GM15510 (cell line): Measurements from ENCODE around the gene SMARCE1.

Source experiments
- POLR2A ChIP-seq: IDR thresholded peaks from 3 replicates; pipeline ENCODE4 v1.6.1; 2011; ENCODE audit warnings: borderline replicate concordance; ENCODE audit not compliant: insufficient read length; ENCODE audit errors: extremely low read depth

SMARCE1 gene

DNA sequence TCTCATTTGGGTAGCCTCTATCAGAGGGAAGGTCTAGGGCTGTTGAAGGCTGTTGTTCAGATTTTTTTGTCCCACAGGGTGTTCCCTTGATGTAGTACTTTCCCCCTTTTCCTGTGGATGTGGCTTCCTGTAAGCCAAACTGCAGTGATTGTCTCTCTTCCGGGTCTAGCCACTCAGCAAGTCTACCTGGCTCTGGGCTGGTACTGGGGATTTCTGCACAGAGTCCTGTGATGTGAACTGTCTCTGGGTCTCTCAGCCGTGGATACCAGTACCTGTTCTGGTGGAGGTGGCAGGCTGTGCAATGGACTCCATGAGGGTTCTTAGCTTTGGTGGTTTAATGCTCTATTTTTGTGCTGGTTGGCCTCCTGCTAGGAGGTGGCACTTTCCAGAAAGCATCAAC lies 59.1 kb downstream of the SMARCE1 start:
- TF ChIP-seq POLR2A, result no peak

DNA sequence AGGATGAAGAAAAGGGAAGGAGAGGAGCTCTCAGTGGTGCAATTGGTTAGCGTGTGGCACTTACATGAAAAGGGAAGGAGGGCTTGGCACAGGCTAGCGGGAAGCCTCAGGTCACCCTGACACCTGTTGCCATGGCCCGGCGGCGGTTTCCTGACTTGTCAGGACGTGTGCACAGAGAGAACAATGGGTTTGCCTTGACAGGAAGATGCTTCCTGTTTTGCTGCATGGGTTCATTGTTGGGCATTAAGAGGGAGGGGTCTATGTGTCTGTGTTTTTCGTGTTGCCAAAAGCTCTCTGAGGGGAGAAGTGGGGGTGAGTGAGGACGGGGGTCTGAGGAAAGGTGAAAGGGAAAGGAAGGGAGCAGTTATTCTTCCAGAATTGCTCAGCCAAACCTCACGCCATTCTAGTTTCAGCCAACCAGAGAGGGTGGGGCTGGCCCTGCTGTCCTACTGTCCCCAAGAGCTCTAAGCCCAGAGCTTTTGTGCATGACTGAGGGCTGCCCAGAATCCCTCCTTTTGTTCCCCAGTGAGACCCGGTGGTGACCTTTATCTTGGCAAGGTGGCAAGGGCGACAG lies 65.2 kb downstream of the SMARCE1 start:
- no peak for TF ChIP-seq POLR2A

DNA sequence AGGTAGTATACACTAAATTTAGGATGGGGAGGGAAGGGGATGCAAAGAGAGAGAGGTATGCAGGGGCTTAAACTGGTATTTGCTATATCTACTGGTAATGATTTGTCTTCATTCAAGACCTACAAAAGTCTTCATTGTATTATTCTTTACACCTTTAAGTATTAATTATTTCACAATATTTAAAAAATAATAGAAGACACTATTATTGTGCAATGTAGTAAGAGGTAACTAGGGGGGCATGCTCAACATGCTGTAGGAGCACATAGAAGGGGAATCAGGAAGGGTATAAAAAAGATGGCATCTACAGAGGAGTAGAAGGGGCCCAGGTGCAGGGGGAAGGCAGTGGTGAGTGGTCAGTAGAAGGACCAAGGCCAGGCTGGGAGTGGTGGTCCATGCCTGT lies 67.5 kb downstream of the SMARCE1 start:
- no peak for TF ChIP-seq POLR2A

DNA sequence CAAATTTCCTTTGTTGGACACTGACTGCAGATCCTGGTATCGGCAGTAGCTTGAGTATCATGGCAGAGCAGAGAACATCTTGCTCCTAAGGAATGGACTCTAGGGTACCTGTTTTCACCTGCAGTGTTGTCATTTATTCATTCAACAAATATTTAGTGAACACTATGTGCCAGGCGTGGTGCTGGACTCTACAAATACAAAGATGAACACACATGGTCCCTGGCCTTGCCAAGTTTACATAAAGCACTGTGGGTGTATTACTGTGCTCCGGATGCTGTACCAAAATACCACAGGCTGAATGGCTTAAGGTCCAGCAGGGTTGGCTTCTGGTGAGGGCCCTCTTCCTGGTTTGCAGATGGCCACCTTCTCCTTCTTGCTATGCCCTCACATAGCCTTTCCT lies 68.1 kb downstream of the SMARCE1 start:
- TF ChIP-seq POLR2A, result no peak

DNA sequence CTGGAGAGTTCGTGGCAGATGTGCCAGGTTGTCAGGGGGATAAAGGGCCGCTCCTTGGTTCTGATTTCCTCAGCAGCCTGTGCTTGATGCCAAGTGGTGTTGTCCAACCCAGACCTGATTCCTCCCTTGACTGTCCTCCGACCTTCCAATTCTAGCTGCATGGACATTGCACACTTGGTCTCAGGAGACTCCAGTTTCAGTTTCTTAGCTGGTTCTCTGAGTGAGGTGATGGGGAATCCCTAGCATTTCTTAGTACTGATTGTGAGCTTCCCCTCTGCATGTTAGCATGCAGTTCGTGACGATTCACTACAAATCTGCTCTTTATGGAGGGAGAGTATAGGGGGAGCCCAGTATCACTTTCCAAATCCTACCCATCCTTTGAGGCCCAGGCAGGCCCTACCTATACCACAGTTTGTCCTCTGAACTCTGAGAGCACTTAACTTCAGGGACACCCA lies 70.0 kb downstream of the SMARCE1 start:
- TF ChIP-seq POLR2A, result no peak

DNA sequence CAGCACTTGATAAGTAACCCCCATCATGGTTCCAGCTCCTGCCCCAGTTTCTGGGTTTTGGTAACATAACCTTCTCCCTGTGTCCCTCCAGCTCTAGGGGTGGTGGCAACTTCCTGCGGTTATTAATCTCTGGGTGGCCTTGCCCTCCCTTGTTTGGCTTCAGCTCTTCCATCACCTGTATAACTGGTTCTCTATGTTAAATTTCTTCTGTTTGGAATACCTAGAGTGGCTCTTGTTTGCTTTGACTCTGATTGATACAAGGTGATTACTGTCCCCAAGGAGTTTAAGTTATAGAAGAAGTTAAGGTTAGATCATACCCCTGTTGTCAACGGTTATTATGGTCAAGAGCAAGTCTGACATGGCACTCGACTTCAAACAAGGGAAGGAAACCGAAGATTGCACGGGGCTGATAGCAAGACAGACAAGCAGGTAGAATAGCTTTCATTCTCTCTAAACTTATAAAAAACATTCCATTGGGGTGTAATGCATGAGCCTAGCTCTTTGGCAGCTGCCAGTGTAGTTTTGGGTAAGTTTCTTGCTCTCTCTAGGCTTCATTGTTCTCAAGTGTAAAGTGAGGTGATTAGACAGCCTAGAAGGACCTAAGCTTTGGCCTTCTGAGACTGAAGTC lies 71.4 kb downstream of the SMARCE1 start:
- TF ChIP-seq POLR2A, result no peak
